Limb (tissue), 2 donors: Measurements from ENCODE around the gene PAQR3.
A peak's percentile ranks its signal among the peaks of the same experiment; 100 is the strongest.
"Not testable (repeated sequence)": the region's sequence is repeated elsewhere in the genome, so short reads cannot be mapped to it uniquely, and the experiment has no call there.

Experiments used
- DNase-seq, 2 donors: peaks; one replicate each; pipeline ENCODE4 v3.0.0-alpha.2; 2016; ENCODE audit errors: extremely low spot score in 2 of 2

The PAQR3 gene

DNA sequence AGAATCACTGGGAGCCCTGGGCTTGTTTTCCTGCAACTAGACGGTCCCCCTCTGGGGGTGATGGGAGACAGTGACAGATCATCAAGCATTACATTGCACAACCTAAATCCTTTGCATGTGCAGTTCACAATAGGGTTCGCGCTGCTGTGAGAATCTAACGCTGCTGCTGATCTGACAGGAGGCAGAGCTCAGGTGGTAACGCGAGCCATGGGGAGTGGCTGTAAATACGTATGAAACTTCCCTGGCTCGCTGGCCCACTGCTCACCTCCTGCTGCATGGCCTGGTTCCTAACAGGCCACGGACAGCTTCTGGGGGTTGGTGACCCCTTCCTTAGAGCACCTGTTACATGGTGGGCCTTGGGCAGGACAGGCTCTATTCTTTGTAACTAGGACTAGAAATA, 10.4 kb downstream of the PAQR3 start:
- DNase-seq: no peak

- no peak for DNase-seq
Measured at GRCh38 chr4:78926826-78927225, 12.4 kb downstream of the PAQR3 start.

DNA sequence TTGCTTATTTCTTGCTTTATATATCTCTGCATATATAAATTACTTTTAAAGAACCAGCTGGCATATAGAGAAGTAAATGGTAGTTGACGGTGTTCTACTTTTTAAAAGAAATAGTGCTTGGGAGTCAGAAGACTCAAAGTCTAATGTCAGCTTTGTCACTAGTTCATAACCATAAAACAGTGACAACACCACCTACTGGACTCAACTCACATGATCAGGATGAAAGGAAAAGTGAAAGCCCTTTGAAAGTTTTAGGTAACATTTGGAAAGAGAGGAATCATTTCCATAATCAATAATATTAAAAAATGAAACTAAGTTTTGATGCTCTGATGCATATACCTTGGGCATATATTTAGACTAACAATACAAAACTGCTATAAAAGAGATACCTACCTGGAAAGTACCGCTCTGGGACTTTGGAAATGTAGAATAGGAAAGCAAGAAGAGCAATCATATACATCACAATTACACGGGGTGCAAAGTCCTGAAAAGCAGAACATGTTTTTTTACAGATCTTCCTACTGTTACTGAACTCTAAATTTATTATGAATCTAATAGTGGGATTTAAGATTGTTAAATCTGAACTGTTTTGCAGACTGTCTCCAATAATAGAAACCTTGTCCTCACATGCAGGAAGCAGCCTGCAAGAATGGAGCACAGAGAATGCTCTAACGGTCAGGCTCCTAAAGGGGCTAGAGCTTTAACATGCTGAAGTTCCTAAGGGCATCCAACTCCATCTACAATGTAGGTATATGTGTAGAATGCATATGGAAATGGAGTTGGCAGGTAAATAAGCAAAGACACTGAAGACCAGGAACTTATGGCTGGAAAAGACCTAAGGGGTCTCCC, 15.6 kb downstream of the PAQR3 start:
- no peak for DNase-seq

GRCh38 chr4:78922207-78922606, 17.0 kb downstream of the PAQR3 start:
- no peak for DNase-seq

- no peak for DNase-seq
Measured at GRCh38 chr4:78910612-78911011, 28.6 kb downstream of the PAQR3 start.

- not testable (repeated sequence) for DNase-seq
Measured at GRCh38 chr4:78908974-78909373, 30.3 kb downstream of the PAQR3 start.

- no peak for DNase-seq
Measured at GRCh38 chr4:78907638-78908037, 31.6 kb downstream of the PAQR3 start.

GRCh38 chr4:78904143-78904542, 35.1 kb downstream of the PAQR3 start:
- DNase-seq: no peak

- no peak for DNase-seq
Measured at GRCh38 chr4:78902298-78902697, 36.9 kb downstream of the PAQR3 start.

- DNase-seq: no peak
Measured at GRCh38 chr4:78901882-78902281, 37.4 kb downstream of the PAQR3 start.

GRCh38 chr4:78899302-78899701, 39.9 kb downstream of the PAQR3 start:
- DNase-seq: no peak

GRCh38 chr4:78889955-78890354, 49.3 kb downstream of the PAQR3 start:
- DNase-seq: no peak

DNA sequence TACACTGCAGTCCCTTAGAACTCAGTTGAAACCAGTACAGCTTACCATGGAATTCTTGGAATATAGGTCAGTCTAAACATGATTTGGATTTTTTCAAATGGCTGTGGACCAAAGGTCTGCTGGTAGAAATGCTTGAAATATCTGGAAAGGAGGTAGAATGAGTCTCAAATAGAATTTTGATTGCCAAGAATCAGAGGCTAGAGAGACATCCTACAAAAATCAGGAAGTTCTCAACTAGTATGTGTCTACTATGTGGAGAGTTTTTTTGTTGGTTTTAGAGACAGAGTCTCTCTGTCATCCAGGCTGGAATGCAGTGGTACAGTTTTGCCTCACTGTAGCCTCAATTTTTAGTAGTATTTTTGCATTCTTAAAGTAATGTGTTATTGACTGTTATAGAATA, 53.6 kb downstream of the PAQR3 start:
- DNase-seq: no peak

GRCh38 chr4:78880874-78881492, 58.3 kb downstream of the PAQR3 start:
- no peak for DNase-seq

DNA sequence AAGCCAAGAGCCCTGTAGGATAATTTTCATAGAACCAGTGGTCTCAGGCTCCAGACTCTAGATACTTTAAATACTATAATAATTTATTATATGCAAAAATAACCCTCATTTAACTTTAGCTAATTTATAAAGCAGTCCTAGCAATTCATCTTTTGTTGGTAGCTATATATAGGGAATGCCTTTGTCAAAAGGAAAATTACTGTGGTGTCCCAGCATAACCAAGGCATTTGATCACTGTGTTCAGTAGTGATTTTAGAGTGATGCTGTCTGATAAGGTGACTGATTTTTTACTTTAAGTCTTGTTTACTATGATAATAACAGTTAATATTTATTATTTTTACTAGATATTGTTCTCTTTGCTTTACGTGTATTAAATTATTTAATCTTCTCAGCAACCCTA, 61.2 kb downstream of the PAQR3 start:
- DNase-seq: no peak

GRCh38 chr4:78876568-78877320, 62.5 kb downstream of the PAQR3 start:
- no peak for DNase-seq

DNA sequence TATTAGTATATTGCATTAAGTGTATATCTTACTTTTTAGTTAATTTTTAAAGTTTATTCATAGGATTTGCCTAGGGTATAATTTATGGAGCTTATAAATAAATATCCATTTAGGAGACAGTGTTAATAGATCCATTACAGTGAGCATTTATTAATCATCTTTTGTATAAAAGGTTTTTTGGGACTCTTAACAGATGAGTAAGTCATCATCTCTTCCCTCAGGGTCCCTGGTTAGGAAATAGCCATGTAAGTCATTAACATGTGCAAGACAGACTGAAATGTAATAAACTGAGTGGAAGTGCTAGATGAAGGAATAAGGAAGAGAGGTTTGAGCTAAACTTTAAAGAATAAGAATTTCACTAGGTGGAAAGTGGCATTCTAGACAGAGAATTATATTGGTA, 69.2 kb downstream of the PAQR3 start:
- no peak for DNase-seq

GRCh38 chr4:78868712-78869111, 70.5 kb downstream of the PAQR3 start:
- not testable (repeated sequence) for DNase-seq

GRCh38 chr4:78865451-78865850, 73.8 kb downstream of the PAQR3 start:
- no peak for DNase-seq

DNA sequence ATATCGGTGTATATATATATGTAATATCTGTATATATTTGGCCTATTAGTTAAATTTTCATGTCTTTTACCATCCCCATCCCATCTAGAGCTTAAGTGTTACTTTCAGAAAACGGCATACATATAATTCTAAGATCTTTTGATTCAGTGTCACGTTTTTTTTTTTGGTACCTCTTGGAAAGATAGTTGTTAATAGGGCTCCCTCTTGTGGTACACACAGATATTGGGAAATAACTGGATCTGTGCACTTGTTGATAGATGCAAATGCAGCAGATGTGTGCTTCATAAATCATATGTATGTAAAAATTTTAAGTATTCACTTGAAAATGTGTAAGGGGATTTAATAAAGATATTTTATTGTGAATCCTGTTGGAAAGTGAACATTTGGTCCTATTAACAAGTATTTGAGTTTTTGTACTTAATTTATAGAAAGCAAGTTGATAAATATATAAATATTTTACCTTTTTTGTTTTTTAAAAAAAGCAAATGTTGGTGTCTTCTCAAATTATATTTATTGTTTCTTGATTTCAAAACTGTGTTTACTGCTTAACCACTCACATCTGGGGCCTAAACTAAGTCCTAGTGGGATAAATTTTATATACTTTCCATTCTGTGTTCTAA, 74.7 kb downstream of the PAQR3 start:
- DNase-seq: peak in 1 of 2 donors; percentile 83

- DNase-seq: no peak
Measured at GRCh38 chr4:78863991-78864390, 75.2 kb downstream of the PAQR3 start.
